ENCODE results near the gene BBC3. TPM values are rescaled to one million over a fixed set of nuclear protein-coding genes. Genes with fewer than 3 reads are reported as not detected.

Gene BBC3
- total RNA-seq, 2 experiments from 2014 or later, result 14.0 to 16.7 TPM

DNA sequence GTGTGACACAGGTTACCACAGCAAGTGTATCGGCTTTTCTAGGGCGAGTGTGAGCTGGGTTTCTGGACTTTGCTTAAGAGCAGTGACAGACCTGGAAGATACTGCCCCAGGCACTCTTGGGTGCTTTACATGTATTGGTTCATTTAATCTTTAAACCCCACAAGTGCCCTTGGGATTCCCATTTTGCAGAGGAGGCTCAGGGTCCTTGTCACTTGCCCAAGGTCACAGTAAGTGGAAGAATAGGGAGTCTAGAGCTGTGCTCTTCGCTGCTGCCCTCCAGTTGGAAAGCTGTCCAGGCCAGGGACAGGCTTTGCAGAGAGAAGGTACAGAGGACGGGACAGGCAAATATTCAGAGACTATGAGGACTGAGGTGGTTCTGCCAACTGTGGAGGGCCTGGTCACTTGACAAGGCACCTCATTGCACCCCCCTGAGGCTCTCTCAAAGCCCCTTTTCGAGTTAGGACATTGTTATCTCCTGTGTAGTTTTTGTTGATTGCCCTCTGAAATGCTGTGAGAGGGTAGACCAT is 42.4 kb downstream of the BBC3 start:
- Mint-ChIP-seq H3K4me3 (no peak overlapping the region), H3K9me3 (ENCODE audit: low read depth) (no peaks in the 10 kb centered on the region), H3K4me1 (peaks cover 55% of the 10 kb centered on the region), H3K27ac (no peak overlapping the region), H3K27me3 (no peaks in the 10 kb centered on the region), H3K36me3 (peaks cover 41% of the 10 kb centered on the region)
- CTCF ChIA-PET, result interaction anchor here (1.5 to 3.8 kb wide), 4 partner anchors 22 to 56 kb away, joined by 3 to 25 read pairs (median 9); no protein-coding TSS in a partner anchor
- DNase-seq (no peak), ATAC-seq (no peak)

DNA sequence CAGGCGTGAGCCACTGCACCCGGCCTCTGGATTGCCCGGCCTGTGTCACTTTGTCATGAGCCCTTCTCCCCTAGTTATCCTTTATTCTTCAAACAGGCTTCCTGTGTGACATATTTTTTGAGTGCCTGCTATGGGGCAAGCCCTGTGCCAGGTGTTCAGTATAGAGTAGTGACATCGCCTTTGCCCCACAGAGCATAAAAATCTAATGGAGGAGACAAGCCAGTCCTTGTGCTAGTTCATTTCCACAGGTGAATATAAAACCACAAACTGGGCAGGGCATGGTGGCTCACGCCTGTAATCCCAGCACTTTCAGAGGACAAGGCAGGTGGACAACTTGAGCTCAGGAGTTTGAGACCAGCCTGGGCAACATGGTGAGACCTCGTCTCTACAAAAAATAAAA is 43.2 kb downstream of the BBC3 start:
- H3K27ac Mint-ChIP-seq, result no peak overlapping the region
- no peak overlapping the region for H3K4me3 Mint-ChIP-seq
- ATAC-seq (no peak), DNase-seq (no peak)
- H3K4me1 Mint-ChIP-seq, result peaks cover 63% of the 10 kb centered on the region
- CTCF ChIA-PET, result interaction anchor here (1.3 to 3.8 kb wide), 6 partner anchors 23 to 108 kb away, joined by 3 to 25 read pairs (median 7); no protein-coding TSS in a partner anchor
- H3K27me3 Mint-ChIP-seq, result no peaks in the 10 kb centered on the region
- peaks cover 47% of the 10 kb centered on the region for H3K36me3 Mint-ChIP-seq
- H3K9me3 Mint-ChIP-seq (ENCODE audit: low read depth), result no peaks in the 10 kb centered on the region

DNA sequence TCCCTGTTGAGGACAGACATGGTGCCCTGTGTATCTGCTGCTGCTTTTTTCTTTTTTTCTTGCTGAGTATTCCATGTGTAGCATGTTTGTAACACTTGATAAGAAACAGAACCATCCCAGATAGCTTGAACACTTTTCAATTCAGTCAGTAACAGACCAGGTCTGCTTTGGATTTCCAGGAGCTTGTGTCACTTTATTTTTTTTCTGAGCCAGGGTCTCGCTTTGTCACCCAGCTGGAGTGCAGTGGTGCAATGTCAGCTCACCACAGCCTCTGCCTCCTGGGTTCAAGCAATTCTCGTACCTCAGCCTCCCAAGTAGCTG is 43.7 kb downstream of the BBC3 start:
- Mint-ChIP-seq H3K36me3 (peaks cover 51% of the 10 kb centered on the region), H3K27me3 (no peaks in the 10 kb centered on the region), H3K4me1 (peaks cover 68% of the 10 kb centered on the region), H3K4me3 (peak overlapping the region; percentile 31), H3K9me3 (ENCODE audit: low read depth) (no peaks in the 10 kb centered on the region), H3K27ac (peak overlapping the region; percentile 88)
- CTCF ChIA-PET, result interaction anchor here (1.2 to 3.8 kb wide), 15 partner anchors 11 to 196 kb away, joined by 3 to 25 read pairs (median 6); partner anchors contain the start of genes CCDC9 and ZC3H4
- DNase-seq, result no peak
- ATAC-seq, result no peak

DNA sequence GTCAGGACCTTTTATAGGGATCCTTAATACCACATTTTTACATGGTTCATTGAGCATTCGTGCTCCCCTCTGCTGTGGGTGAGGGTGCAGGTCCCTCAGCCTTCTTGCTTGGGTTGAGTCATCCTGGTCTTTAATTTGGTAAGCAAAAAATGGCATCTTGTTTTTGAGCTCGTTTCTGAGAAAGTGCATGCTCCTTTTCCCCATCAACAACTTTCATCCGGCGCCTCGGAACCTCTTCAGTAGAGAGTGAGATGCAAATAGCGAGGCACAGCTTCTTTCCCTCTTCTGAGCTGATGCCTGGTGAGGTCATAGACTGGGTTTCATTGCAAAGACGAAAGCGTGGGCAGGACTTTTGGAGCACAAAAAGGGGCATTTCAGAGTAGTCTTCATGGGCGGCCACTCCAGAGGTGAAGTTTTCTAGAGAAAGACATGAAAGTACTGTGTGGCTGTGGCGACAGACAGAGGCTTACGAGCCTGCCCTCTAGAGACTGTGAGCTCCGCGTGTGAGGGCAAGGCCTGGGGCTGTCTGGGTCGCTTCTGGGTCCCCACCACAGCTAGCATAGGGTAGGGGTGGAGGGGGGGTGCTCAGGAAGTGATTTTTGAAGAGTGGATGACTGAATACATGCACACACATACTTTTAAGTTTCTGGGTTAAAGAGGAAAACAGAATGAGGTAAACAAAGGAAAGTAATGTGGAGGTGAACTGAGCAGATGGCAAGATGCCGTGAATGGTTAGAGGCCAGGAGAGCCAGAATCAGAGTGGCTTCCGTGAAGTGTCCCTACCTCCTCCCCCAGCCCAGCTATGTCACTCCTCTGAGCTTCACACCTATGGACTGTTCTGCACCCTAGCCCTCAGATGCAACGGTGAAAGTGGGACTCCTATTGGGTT is 44.3 kb downstream of the BBC3 start:
- peaks cover 73% of the 10 kb centered on the region for H3K4me1 Mint-ChIP-seq
- CTCF ChIA-PET, result interaction anchor here (0.7 to 3.8 kb wide), 23 partner anchors 9 to 196 kb away, joined by 3 to 25 read pairs (median 4); partner anchors contain the start of genes CCDC9, SAE1 and ZC3H4
- peak; percentile 86 for DNase-seq
- H3K36me3 Mint-ChIP-seq, result peaks cover 55% of the 10 kb centered on the region
- H3K27me3 Mint-ChIP-seq, result no peaks in the 10 kb centered on the region
- H3K4me3 Mint-ChIP-seq, result peak overlapping the region; percentile 31
- H3K9me3 Mint-ChIP-seq (ENCODE audit: low read depth), result no peaks in the 10 kb centered on the region
- ATAC-seq, result peak; percentile 78
- peak overlapping the region; percentile 88 for H3K27ac Mint-ChIP-seq

DNA sequence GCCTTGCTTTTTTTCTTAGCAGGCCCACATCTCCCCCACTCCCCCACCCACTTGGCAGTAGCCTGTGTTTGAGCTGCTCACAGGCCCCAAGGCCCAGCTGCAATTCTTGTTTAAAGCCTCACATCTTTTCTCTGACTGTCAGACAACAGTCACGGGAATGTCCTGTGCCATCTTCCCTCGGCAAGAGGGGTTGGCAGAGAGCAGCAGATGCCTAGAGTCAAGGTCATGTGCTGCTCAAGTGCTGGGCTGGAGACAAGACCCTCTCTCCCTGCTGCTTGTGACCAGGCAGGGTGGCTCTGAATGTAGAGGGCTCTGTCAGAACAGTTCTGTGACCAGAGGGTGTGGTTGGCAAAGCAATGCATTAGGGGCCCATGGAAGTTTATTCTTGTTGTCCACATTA is 47.4 kb downstream of the BBC3 start:
- Mint-ChIP-seq H3K4me1 (peaks cover 69% of the 10 kb centered on the region), H3K27me3 (no peaks in the 10 kb centered on the region), H3K36me3 (peaks cover 51% of the 10 kb centered on the region), H3K4me3 (no peak overlapping the region), H3K27ac (no peak overlapping the region), H3K9me3 (ENCODE audit: low read depth) (no peaks in the 10 kb centered on the region)
- DNase-seq (no peak), ATAC-seq (no peak)
- CTCF ChIA-PET, result interaction anchor here (3.2 kb wide), 1 partner anchor 61 kb away, joined by 14 read pairs; no protein-coding TSS in a partner anchor

DNA sequence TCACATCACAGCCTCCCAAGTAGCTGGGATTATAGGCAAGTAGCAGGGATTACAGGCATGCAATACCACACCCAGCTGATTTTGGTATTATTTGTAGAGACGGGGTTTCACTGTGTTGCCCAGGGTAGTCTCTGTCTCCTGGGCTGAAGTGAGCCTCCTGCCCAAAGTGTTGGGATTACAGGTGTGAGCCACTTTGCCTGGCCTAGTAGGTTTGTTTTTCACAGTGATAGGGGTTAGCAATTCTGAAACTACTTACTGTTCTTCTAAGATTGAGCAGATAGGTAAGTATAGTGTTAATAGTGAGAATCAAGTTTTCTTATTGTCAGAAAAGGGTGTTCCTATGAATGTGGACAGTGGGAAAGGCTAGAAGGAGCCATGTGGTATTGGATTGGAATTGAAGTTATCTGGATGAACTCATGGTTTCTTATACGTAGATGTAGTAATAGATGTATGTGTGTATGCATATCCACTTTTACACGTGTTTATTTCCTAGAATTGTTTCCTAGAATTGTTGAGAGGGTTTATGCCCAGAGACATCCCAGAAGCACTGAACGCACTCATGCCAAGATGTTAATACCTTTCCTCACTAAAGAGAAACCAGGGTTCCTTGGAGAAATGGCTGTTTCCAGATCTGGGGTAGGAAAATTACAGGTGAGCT is 51.2 kb downstream of the BBC3 start:
- CTCF ChIA-PET, result interaction anchor here (2.0 kb wide), 1 partner anchor 64 kb away, joined by 4 read pairs; no protein-coding TSS in a partner anchor
- H3K27me3 Mint-ChIP-seq, result no peaks in the 10 kb centered on the region
- no peak overlapping the region for H3K4me3 Mint-ChIP-seq
- DNase-seq (no peak), ATAC-seq (no peak)
- H3K36me3 Mint-ChIP-seq, result peaks cover 63% of the 10 kb centered on the region
- peaks cover 78% of the 10 kb centered on the region for H3K4me1 Mint-ChIP-seq
- no peak overlapping the region for H3K27ac Mint-ChIP-seq
- H3K9me3 Mint-ChIP-seq (ENCODE audit: low read depth), result no peaks in the 10 kb centered on the region

DNA sequence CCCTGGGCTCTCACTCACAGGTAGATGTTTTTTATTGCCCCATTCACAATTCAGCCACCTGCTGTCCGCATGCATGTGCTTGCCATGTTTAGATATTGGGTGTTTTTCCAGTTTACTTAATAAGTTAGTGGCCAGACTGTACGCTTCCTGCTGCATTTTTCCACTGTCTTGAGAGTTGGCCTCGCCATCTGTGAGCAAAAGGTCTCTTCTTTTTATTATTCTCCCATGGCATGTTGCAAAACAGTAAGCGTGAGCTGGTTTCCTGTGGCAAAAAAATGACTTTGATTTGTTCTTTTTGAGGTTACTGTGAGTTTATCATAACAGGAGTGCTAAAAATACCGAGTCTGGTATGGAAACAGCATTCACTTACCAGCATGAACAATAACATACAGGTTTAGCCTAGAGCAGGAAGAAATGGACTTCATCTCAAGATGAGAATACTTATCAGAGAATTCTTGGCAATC is 54.3 kb downstream of the BBC3 start:
- peaks cover 55% of the 10 kb centered on the region for H3K4me1 Mint-ChIP-seq
- H3K36me3 Mint-ChIP-seq, result peaks cover 54% of the 10 kb centered on the region
- no peaks in the 10 kb centered on the region for H3K9me3 Mint-ChIP-seq (ENCODE audit: low read depth)
- no peaks in the 10 kb centered on the region for H3K27me3 Mint-ChIP-seq
- ATAC-seq (peak; percentile 65), DNase-seq (peak; percentile 46)
- H3K27ac Mint-ChIP-seq, result peak overlapping the region; percentile 74
- CTCF ChIA-PET, result interaction anchor here (0.7 to 3.0 kb wide), 7 partner anchors 10 to 214 kb away, joined by 3 to 9 read pairs (median 4); no protein-coding TSS in a partner anchor
- H3K4me3 Mint-ChIP-seq, result no peak overlapping the region

DNA sequence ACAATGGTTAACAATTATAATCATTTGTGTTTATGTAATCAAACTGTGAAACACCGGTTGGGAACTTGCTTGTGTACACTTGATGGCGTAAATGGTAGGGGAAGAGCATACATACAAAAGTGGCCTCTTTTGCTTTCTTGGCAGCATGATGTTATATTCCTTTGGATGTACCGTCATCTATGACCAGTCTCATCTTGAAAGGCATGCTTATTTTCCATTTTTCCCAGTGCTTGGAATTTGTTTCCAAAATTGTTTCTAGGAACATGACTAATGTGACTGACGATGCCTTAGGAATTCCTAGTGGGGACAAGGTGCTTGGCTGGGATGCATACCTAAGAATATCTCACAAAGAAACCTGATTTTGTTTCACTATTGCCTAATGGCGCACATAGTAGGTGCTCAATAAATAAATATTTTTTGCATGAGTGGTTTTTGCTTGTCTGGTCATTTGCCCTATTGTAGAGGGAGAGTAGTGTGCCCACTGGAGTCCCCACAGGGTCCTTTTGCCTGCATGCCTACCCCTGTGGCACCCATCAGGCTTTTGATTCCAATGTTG is 54.9 kb downstream of the BBC3 start:
- H3K9me3 Mint-ChIP-seq (ENCODE audit: low read depth), result no peaks in the 10 kb centered on the region
- ATAC-seq (peak; percentile 32), DNase-seq (no peak)
- peak overlapping the region; percentile 74 for H3K27ac Mint-ChIP-seq
- no peaks in the 10 kb centered on the region for H3K27me3 Mint-ChIP-seq
- no peak overlapping the region for H3K4me3 Mint-ChIP-seq
- H3K36me3 Mint-ChIP-seq, result peaks cover 54% of the 10 kb centered on the region
- H3K4me1 Mint-ChIP-seq, result peaks cover 55% of the 10 kb centered on the region
- CTCF ChIA-PET, result interaction anchor here (0.9 to 3.0 kb wide), 4 partner anchors 10 to 215 kb away, joined by 3 to 9 read pairs (median 6); no protein-coding TSS in a partner anchor

DNA sequence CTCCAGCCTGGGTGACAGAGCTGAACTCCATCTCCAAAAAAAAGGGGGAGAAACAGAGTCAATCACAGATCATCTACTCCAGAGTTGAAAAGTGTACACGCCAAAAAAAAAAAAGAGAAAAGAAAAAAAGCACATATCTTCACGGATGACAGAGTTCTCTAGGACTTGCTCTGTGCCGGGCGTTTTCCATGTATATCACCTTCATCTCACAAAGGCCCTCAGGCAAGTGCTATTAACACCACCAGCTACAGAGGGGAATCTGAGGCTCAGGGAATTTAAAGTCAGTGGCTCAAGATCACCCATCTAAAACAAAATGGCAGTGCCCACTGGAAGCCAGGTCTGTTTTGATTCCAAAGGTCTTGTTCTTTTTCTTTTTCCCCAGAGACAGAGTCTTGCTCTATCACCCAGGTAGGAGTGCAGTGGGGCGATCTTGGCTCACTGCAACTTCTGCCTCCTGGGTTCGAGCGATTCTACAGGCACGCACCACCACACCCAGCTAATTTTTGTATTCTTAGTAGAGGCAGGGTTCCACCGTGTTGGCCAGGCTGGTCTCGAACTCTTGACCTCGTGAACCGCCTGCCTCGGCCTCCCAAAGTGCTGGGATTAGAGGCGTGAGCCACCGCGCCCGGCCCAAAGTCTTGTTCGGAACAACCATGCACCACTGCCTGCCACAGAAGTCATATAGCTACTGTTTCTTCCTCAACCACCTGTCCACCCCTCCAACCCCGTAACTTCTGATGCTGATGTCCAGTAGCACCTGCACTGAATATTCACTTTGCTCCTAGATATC is 58.1 kb downstream of the BBC3 start:
- H3K4me1 Mint-ChIP-seq, result peaks cover 32% of the 10 kb centered on the region

More for the DNA sequence above, 58.1 kb downstream of the BBC3 start:
- Mint-ChIP-seq H3K4me3 (no peak overlapping the region), H3K27me3 (no peaks in the 10 kb centered on the region), H3K9me3 (ENCODE audit: low read depth) (no peaks in the 10 kb centered on the region), H3K27ac (no peak overlapping the region), H3K36me3 (peaks cover 52% of the 10 kb centered on the region)
- DNase-seq (no peak), ATAC-seq (no peak)
- CTCF ChIA-PET, result interaction anchor here (1.1 kb wide), 1 partner anchor 71 kb away, joined by 4 read pairs; no protein-coding TSS in a partner anchor

Small RNAs within 50 kb of the gene (microRNA-seq; reads per million reads assigned to microRNA genes)
- not detected for gene MIR3190
- not detected for gene MIR3191

Other genes starting within 250 kb of the BBC3 start
- gene NPAS1, start 211.4 kb downstream of the BBC3 start, total RNA-seq, result under 1 TPM; 0.41 to 0.68 TPM
- 10 to 100 TPM; 77.5 to 87.8 TPM for gene TMEM160, start 182.6 kb downstream of the BBC3 start, total RNA-seq
- gene ZC3H4, start 117.4 kb downstream of the BBC3 start, total RNA-seq, result 100 to 1,000 TPM in 1 of 2 experiments, 10 to 100 TPM in 1; 98.9 to 114 TPM
- gene SAE1, start 100.4 kb downstream of the BBC3 start, total RNA-seq, result 100 to 1,000 TPM; 153 to 171 TPM
- 10 to 100 TPM; 24.8 to 27.6 TPM for gene CCDC9, start 25.3 kb upstream of the BBC3 start, total RNA-seq
- 10 to 100 TPM in 1 of 2 experiments, 1 to 10 TPM in 1; 7.6 to 14.5 TPM for gene INAFM1, start 43.7 kb upstream of the BBC3 start, total RNA-seq
- gene C5AR1, start 78.7 kb upstream of the BBC3 start, total RNA-seq, result 1 to 10 TPM in 1 of 2 experiments, not detected in 1; 1.4 TPM
- gene C5AR2, start 101.0 kb upstream of the BBC3 start, total RNA-seq, result under 1 TPM; 0.07 to 0.29 TPM
- gene DHX34, start 118.1 kb upstream of the BBC3 start, total RNA-seq, result 10 to 100 TPM; 11.7 to 14.3 TPM
- gene MEIS3, start 188.3 kb upstream of the BBC3 start, total RNA-seq, result not detected
- under 1 TPM; 0.14 to 0.32 TPM for gene SLC8A2, start 240.7 kb upstream of the BBC3 start, total RNA-seq